A549 (cell line): ENCODE measurements around the gene INO80C.

Source experiments
- EP300 ChIP-seq, 2 experiments: fragments of >200 bp; sonication (Bioruptor Twin); formaldehyde crosslinking; IDR thresholded peaks; 2 replicates in 1 of 2; 3 replicates in 1 of 2; pipeline ENCODE4 v1.6.1; 2016 to 2017
- HDAC2 ChIP-seq: fragments of 200-600 bp; sonication (generic); IDR thresholded peaks from 2 replicates; pipeline ENCODE4 v1.6.1; 2016
- POLR2A ChIP-seq: IDR thresholded peaks from 2 replicates; pipeline ENCODE4 v1.6.1; 2012; ENCODE audit warnings: mild to moderate bottlenecking, low read length
- RFX5 ChIP-seq: fragments of 450-650 bp; IDR thresholded peaks from 2 replicates; pipeline ENCODE4 v1.7.1; 2014; ENCODE audit warnings: antibody characterized with exemption, mild to moderate bottlenecking, moderate library complexity
- RNF2 ChIP-seq: fragments of 200-600 bp; sonication (generic); IDR thresholded peaks from 2 replicates; pipeline ENCODE4 v1.6.1; 2016; ENCODE audit warnings: low read depth, mild to moderate bottlenecking, antibody characterized with exemption, moderate library complexity, borderline replicate concordance
- SREBF2 ChIP-seq: fragments of 450-650 bp; IDR thresholded peaks from 2 replicates; pipeline ENCODE4 v1.6.1; 2014; ENCODE audit warnings: mild to moderate bottlenecking, moderate library complexity
- TP53 ChIP-seq: fragments of 250-450 bp; sonication (Bioruptor Pico); IDR thresholded peaks from 2 replicates; pipeline ENCODE4 v1.5.0; 2021; ENCODE audit warnings: mild to moderate bottlenecking, moderate library complexity
- TF ChIP-seq, protein P1 (sequence below): fragments of >200 bp; sonication (Bioruptor Twin); formaldehyde crosslinking; IDR thresholded peaks from 3 replicates; pipeline ENCODE4 v1.5.1; 2016
- TF ChIP-seq, protein P2 (sequence below): fragments of 150-350 bp; IDR thresholded peaks from 2 replicates; pipeline ENCODE4 v1.6.1; 2014; ENCODE audit warnings: low read depth, mild to moderate bottlenecking, low read length
- TF ChIP-seq, protein P3 (sequence below): fragments of 200-600 bp; sonication (generic); IDR thresholded peaks from 2 replicates; pipeline ENCODE4 v1.6.1; 2016; ENCODE audit warnings: antibody characterized with exemption, mild to moderate bottlenecking, moderate library complexity
- TF ChIP-seq, protein P4 (sequence below): IDR thresholded peaks from 2 replicates; pipeline ENCODE4 v1.6.1; 2012

DNA sequence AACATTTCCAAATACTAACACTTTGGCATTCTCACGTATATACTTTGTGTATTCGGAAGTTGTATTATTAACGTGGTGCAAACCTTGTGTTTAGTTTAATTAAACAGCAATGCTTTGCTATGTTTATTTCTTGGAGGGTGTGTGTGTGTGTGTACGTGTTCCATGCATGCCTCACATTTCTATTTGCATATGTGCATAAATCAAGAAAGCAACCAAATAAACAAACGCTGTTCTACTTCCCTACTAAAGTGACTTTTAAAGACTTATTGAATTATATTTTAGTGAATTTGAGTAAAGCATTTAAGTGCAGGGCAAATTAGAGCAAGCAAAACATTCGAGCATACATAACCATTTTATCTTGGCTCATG is 66.4 kb downstream of the INO80C start:
- TF ChIP-seq, protein P1, sequence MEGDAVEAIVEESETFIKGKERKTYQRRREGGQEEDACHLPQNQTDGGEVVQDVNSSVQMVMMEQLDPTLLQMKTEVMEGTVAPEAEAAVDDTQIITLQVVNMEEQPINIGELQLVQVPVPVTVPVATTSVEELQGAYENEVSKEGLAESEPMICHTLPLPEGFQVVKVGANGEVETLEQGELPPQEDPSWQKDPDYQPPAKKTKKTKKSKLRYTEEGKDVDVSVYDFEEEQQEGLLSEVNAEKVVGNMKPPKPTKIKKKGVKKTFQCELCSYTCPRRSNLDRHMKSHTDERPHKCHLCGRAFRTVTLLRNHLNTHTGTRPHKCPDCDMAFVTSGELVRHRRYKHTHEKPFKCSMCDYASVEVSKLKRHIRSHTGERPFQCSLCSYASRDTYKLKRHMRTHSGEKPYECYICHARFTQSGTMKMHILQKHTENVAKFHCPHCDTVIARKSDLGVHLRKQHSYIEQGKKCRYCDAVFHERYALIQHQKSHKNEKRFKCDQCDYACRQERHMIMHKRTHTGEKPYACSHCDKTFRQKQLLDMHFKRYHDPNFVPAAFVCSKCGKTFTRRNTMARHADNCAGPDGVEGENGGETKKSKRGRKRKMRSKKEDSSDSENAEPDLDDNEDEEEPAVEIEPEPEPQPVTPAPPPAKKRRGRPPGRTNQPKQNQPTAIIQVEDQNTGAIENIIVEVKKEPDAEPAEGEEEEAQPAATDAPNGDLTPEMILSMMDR: no peak
- TF ChIP-seq RNF2: no peak
- no peak for TF ChIP-seq SREBF2
- TF ChIP-seq, protein P2, sequence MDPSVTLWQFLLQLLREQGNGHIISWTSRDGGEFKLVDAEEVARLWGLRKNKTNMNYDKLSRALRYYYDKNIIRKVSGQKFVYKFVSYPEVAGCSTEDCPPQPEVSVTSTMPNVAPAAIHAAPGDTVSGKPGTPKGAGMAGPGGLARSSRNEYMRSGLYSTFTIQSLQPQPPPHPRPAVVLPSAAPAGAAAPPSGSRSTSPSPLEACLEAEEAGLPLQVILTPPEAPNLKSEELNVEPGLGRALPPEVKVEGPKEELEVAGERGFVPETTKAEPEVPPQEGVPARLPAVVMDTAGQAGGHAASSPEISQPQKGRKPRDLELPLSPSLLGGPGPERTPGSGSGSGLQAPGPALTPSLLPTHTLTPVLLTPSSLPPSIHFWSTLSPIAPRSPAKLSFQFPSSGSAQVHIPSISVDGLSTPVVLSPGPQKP: no peak
- TF ChIP-seq RFX5: no peak
- no peak for TF ChIP-seq EP300 (IDR thresholded peaks at IDR 0.05)
- no peak for TF ChIP-seq POLR2A
- no peak for TF ChIP-seq TP53 (CRISPR knock-in tag)
- TF ChIP-seq, protein P3, sequence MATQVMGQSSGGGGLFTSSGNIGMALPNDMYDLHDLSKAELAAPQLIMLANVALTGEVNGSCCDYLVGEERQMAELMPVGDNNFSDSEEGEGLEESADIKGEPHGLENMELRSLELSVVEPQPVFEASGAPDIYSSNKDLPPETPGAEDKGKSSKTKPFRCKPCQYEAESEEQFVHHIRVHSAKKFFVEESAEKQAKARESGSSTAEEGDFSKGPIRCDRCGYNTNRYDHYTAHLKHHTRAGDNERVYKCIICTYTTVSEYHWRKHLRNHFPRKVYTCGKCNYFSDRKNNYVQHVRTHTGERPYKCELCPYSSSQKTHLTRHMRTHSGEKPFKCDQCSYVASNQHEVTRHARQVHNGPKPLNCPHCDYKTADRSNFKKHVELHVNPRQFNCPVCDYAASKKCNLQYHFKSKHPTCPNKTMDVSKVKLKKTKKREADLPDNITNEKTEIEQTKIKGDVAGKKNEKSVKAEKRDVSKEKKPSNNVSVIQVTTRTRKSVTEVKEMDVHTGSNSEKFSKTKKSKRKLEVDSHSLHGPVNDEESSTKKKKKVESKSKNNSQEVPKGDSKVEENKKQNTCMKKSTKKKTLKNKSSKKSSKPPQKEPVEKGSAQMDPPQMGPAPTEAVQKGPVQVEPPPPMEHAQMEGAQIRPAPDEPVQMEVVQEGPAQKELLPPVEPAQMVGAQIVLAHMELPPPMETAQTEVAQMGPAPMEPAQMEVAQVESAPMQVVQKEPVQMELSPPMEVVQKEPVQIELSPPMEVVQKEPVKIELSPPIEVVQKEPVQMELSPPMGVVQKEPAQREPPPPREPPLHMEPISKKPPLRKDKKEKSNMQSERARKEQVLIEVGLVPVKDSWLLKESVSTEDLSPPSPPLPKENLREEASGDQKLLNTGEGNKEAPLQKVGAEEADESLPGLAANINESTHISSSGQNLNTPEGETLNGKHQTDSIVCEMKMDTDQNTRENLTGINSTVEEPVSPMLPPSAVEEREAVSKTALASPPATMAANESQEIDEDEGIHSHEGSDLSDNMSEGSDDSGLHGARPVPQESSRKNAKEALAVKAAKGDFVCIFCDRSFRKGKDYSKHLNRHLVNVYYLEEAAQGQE: no peak
- no peak for TF ChIP-seq HDAC2
- TF ChIP-seq, protein P4, sequence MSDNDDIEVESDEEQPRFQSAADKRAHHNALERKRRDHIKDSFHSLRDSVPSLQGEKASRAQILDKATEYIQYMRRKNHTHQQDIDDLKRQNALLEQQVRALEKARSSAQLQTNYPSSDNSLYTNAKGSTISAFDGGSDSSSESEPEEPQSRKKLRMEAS: no peak
